A549 (cell line): Measurements from ENCODE around the gene KRT7. TPM values are rescaled to one million over a fixed set of nuclear protein-coding genes. Genes with fewer than 3 reads are reported as not detected.

Source experiments
- ATAC-seq, 2 experiments: fragments of 200-7000 bp in 1 of 2; fragments of >200 bp in 1 of 2; cut with Nextera tagmentation in 1 of 2; cut with Tn5 transposase in 1 of 2; 3 replicates each; pipeline versions ENCODE4 v1.8.0 to v1.9.1; 2018 to 2020; ENCODE audit warnings: mild to moderate bottlenecking in 1 of 2, moderate library complexity in 1 of 2
- CTCF ChIA-PET: fragments of 300-600 bp; sonication (Branson Sonifier 250); formaldehyde crosslinking; extraction: SDS; loops from one replicate; lab custom pipeline; 2021; ENCODE audit warnings: antibody characterized with exemption, inconsistent platforms; lab: Yijun Ruan, JAX
- POLR2A ChIA-PET: fragments of 350-600 bp; formaldehyde crosslinking; extraction: SDS; loops from one replicate; lab custom pipeline; 2021; ENCODE audit warnings: antibody characterized with exemption, inconsistent platforms; lab: Yijun Ruan, JAX
- DNase-seq, 2 experiments: peaks; one replicate each; pipeline versions ENCODE4 v3.0.0 to v3.0.0-alpha.2; 2011 to 2016; ENCODE audit warnings: low read depth in 1 of 2, low spot score in 1 of 2
- FAIRE-seq: peaks from 2 replicates; lab custom pipeline; 2011; peaks lifted over from hg19 to GRCh38; lab: Jason Lieb, UNC
- H3K27ac ChIP-seq, 2 experiments: fragments of >200 bp; sonication (Bioruptor Twin); formaldehyde crosslinking; 3 replicates each; pipeline ENCODE4 v1.5.1; 2016 to 2017
- H3K4me1 ChIP-seq: fragments of >200 bp; sonication (Bioruptor Twin); formaldehyde crosslinking; 3 replicates; pipeline ENCODE4 v1.6.1; 2016
- H3K4me2 ChIP-seq: fragments of >200 bp; sonication (Bioruptor Twin); formaldehyde crosslinking; 3 replicates; pipeline ENCODE4 v1.6.1; 2016
- H3K4me3 ChIP-seq: fragments of >200 bp; sonication (Bioruptor Twin); formaldehyde crosslinking; 3 replicates; pipeline ENCODE4 v1.5.1; 2016
- H3K9me3 ChIP-seq: fragments of >200 bp; sonication (Bioruptor Twin); formaldehyde crosslinking; 3 replicates; pipeline ENCODE4 v1.6.1; 2016
- CBX2 ChIP-seq: fragments of 200-600 bp; sonication (generic); IDR thresholded peaks from 2 replicates; pipeline ENCODE4 v1.6.1; 2016; ENCODE audit warnings: low read depth, mild to moderate bottlenecking, borderline replicate concordance
- CBX8 ChIP-seq: fragments of 200-600 bp; sonication (generic); IDR thresholded peaks from 2 replicates; pipeline ENCODE4 v1.6.1; 2016
- CEBPB ChIP-seq, 2 experiments: fragments of >200 bp in 1 of 2; sonication (Bioruptor Twin) in 1 of 2; formaldehyde crosslinking in 1 of 2; IDR thresholded peaks; 2 replicates each; pipeline ENCODE4 v1.6.1; 2012 to 2016
- CHD2 ChIP-seq: fragments of 150-350 bp; IDR thresholded peaks from 2 replicates; pipeline ENCODE4 v1.6.1; 2014; ENCODE audit warnings: low read length; ENCODE audit not compliant: partially characterized antibody
- E2F6 ChIP-seq: IDR thresholded peaks from 2 replicates; pipeline ENCODE4 v1.6.1; 2012; ENCODE audit warnings: low read depth, borderline replicate concordance
- ELK1 ChIP-seq: fragments of 150-350 bp; IDR thresholded peaks from 2 replicates; pipeline ENCODE4 v1.6.1; 2014; ENCODE audit warnings: low read depth, mild to moderate bottlenecking, low read length
- EP300 ChIP-seq, 2 experiments: fragments of >200 bp; sonication (Bioruptor Twin); formaldehyde crosslinking; IDR thresholded peaks; 2 replicates in 1 of 2; 3 replicates in 1 of 2; pipeline ENCODE4 v1.6.1; 2016 to 2017
- FOSB ChIP-seq: fragments of 250-450 bp; sonication (Bioruptor Pico); IDR thresholded peaks from 2 replicates; pipeline ENCODE4 v1.5.0; 2020; ENCODE audit warnings: mild to moderate bottlenecking, moderate library complexity
- FOSL2 ChIP-seq, 2 experiments: fragments of 450-650 bp in 1 of 2; fragments of >200 bp in 1 of 2; sonication (Bioruptor Twin) in 1 of 2; formaldehyde crosslinking; IDR thresholded peaks; 2 replicates each; pipeline versions ENCODE4 v1.5.0 to v1.6.1; 2016 to 2020; ENCODE audit warnings: mild to moderate bottlenecking in 1 of 2, moderate library complexity in 1 of 2
- GATA3 ChIP-seq: IDR thresholded peaks from 2 replicates; pipeline ENCODE4 v1.6.1; 2012; ENCODE audit warnings: borderline replicate concordance
- HDAC2 ChIP-seq: fragments of 200-600 bp; sonication (generic); IDR thresholded peaks from 2 replicates; pipeline ENCODE4 v1.6.1; 2016
- HEYL ChIP-seq: fragments of 250-450 bp; sonication (Bioruptor Pico); IDR thresholded peaks from 2 replicates; pipeline ENCODE4 v1.8.0; 2021; ENCODE audit warnings: mild to moderate bottlenecking, moderate library complexity
- HMGXB4 ChIP-seq: fragments of 250-450 bp; sonication (Bioruptor Pico); IDR thresholded peaks from 2 replicates; pipeline ENCODE4 v1.5.0; 2021; ENCODE audit warnings: mild to moderate bottlenecking, moderate library complexity, borderline replicate concordance
- HOXA7 ChIP-seq: fragments of 250-450 bp; sonication (Bioruptor Pico); IDR thresholded peaks from 2 replicates; pipeline ENCODE4 v1.5.0; 2020; ENCODE audit warnings: mild to moderate bottlenecking, moderate library complexity
- HOXB5 ChIP-seq: fragments of 250-450 bp; sonication (Bioruptor Pico); IDR thresholded peaks from 2 replicates; pipeline ENCODE4 v1.5.0; 2020; ENCODE audit warnings: mild to moderate bottlenecking, moderate library complexity
- JUN ChIP-seq, 2 experiments: fragments of >200 bp; sonication (Bioruptor Twin); formaldehyde crosslinking; IDR thresholded peaks; 2 replicates in 1 of 2; 3 replicates in 1 of 2; pipeline ENCODE4 v1.6.1; 2016 to 2017
- JUNB ChIP-seq: fragments of >200 bp; sonication (Bioruptor Twin); formaldehyde crosslinking; IDR thresholded peaks from 2 replicates; pipeline ENCODE4 v1.6.1; 2016
- KDM1A ChIP-seq: fragments of 200-600 bp; sonication (generic); IDR thresholded peaks from 2 replicates; pipeline ENCODE4 v1.6.1; 2016; ENCODE audit warnings: low read depth, mild to moderate bottlenecking
- MAFK ChIP-seq: fragments of 450-650 bp; IDR thresholded peaks from 2 replicates; pipeline ENCODE4 v1.6.1; 2014; ENCODE audit not compliant: partially characterized antibody
- MAX ChIP-seq: IDR thresholded peaks from 2 replicates; pipeline ENCODE4 v1.6.1; 2012
- MAZ ChIP-seq: fragments of 150-350 bp; IDR thresholded peaks from 2 replicates; pipeline ENCODE4 v1.6.1; 2014; ENCODE audit warnings: antibody characterized with exemption, low read depth, low read length, borderline replicate concordance
- NR3C1 ChIP-seq: fragments of >200 bp; sonication (Bioruptor Twin); formaldehyde crosslinking; IDR thresholded peaks from 3 replicates; pipeline ENCODE4 v1.6.1; 2017
- PBX3 ChIP-seq: IDR thresholded peaks from 2 replicates; pipeline ENCODE4 v1.6.1; 2012
- PHF8 ChIP-seq: fragments of 200-600 bp; sonication (generic); IDR thresholded peaks from 2 replicates; pipeline ENCODE4 v1.6.1; 2016; ENCODE audit warnings: low read depth, mild to moderate bottlenecking, antibody characterized with exemption, moderate library complexity, borderline replicate concordance
- POLR2A ChIP-seq: IDR thresholded peaks from 2 replicates; pipeline ENCODE4 v1.6.1; 2012; ENCODE audit warnings: mild to moderate bottlenecking, low read length
- RFX5 ChIP-seq: fragments of 450-650 bp; IDR thresholded peaks from 2 replicates; pipeline ENCODE4 v1.7.1; 2014; ENCODE audit warnings: antibody characterized with exemption, mild to moderate bottlenecking, moderate library complexity
- SMC3 ChIP-seq: fragments of >200 bp; sonication (Bioruptor Twin); formaldehyde crosslinking; IDR thresholded peaks from 3 replicates; pipeline ENCODE4 v1.6.1; 2018; ENCODE audit warnings: inconsistent platforms
- TFCP2L1 ChIP-seq: fragments of 250-450 bp; sonication (Bioruptor Pico); IDR thresholded peaks from 2 replicates; pipeline ENCODE4 v1.5.0; 2021; ENCODE audit warnings: mild to moderate bottlenecking
- TP53 ChIP-seq: fragments of 250-450 bp; sonication (Bioruptor Pico); IDR thresholded peaks from 2 replicates; pipeline ENCODE4 v1.5.0; 2021; ENCODE audit warnings: mild to moderate bottlenecking, moderate library complexity
- ZNF302 ChIP-seq: fragments of 250-450 bp; sonication (Bioruptor Pico); IDR thresholded peaks from 2 replicates; pipeline ENCODE4 v1.9.0; 2021; ENCODE audit warnings: inconsistent platforms, mild to moderate bottlenecking, moderate library complexity
- WGBS: methylation state at CpG from one replicate; pipeline ENCODE4 v1.1.6; 2017; ENCODE audit errors: missing lambda C conversion rate; 5-methylcytosine and 5-hydroxymethylcytosine counted together
- polyA plus RNA-seq, 4 experiments: library from polyadenylated mRNA; depleted of rRNA in 3 of 4; stranded (reverse); fragments of >200 nt; fragmentation: RNase III in 1 of 4; extraction: RNeasy Plus Mini Kit Qiagen cat#74134 plus additional on column Dnase treatment in 1 of 4; gene quantifications; 2 replicates in 3 of 4; 3 replicates in 1 of 4; pipeline ENCODE4 v1.2.3, GENCODE V29; 2011 to 2017

KRT7 gene
- polyA plus RNA-seq, 2 of the 4 experiments (the other 2 are of a cell fraction) = 2,623 to 3,055 TPM

- TF ChIP-seq ZNF302 (CRISPR knock-in tag) = no peak
- TF ChIP-seq KDM1A = no peak
- no peak for TF ChIP-seq TFCP2L1 (CRISPR knock-in tag)
- TF ChIP-seq MAFK = peak; percentile 56
- TF ChIP-seq EP300 (IDR thresholded peaks at IDR 0.05) = no peak
- TF ChIP-seq SMC3 = peak; percentile 97
These were observed 19.3 kb upstream of the KRT7 start (continued) for GRCh38 chr12:52213564-52214420.

GRCh38 chr12:52214421-52214802 lies 18.6 kb upstream of the KRT7 start:
- WGBS = 65% methylated on average over 3 of the region's 3 CpGs
- no peak for ATAC-seq
- H3K27ac ChIP-seq = peak overlapping the region; percentile 89 to 96

GRCh38 chr12:52215587-52216031 lies 17.4 kb upstream of the KRT7 start:
- FAIRE-seq = no peak
- Histone ChIP-seq H3K27ac (peak overlapping the region; percentile 89 to 96), H3K4me3 (no peak overlapping the region), H3K4me1 (peaks cover 75% of the 10 kb centered on the region), H3K4me2 (peak overlapping the region; percentile 59), H3K9me3 (no peaks in the 10 kb centered on the region)
- DNase-seq = peak; percentile 85 to 93
- CTCF ChIA-PET = interaction anchor here (1.0 to 14.1 kb wide), 12 partner anchors 8 to 665 kb away, joined by 3 to 175 read pairs (median 16); partner anchors contain the start of gene KRT7
- WGBS = 2% methylated on average over 7 of the region's 7 CpGs
- POLR2A ChIA-PET = interaction anchor here (0.9 to 2.4 kb wide), 7 partner anchors 17 to 658 kb away, joined by 3 to 14 read pairs (median 8); partner anchors contain the start of genes KRT7 and KRT80
- ATAC-seq = peak; percentile 68 to 74
- TF ChIP-seq HEYL (no peak), CHD2 (no peak), TP53 (CRISPR knock-in tag) (no peak), POLR2A (no peak), PHF8 (no peak), FOSB (CRISPR knock-in tag) (no peak), JUNB (peak; percentile 87), E2F6 (peak; percentile 82), HOXB5 (CRISPR knock-in tag) (no peak), RFX5 (no peak), JUN (IDR thresholded peaks at IDR 0.05) (peak in 1 of 2 experiments; percentile 78; a peak in 2 of 5 replicates), MAZ (no peak), FOSL2 (IDR thresholded peaks at IDR 0.05) (peak; percentile 79), FOSL2 (CRISPR knock-in tag; IDR thresholded peaks at IDR 0.05) (peak; percentile 95), NR3C1 (no peak), HDAC2 (no peak), EP300 (IDR thresholded peaks at IDR 0.05) (peak; percentile 70 to 80; a peak in 3 of 5 replicates), CEBPB (IDR thresholded peaks at IDR 0.05) (peak in 1 of 2 experiments; percentile 37; a peak in 1 of 4 replicates), ZNF302 (CRISPR knock-in tag) (no peak), ELK1 (no peak), CBX2 (no peak), HMGXB4 (no peak), CBX8 (no peak), HOXA7 (CRISPR knock-in tag) (no peak), PBX3 (peak; percentile 85), MAFK (peak; percentile 75), MAX (peak; percentile 96), SMC3 (no peak; the same call in 2 of the 3 replicates)

More at GRCh38 chr12:52214421-52214802, 18.6 kb upstream of the KRT7 start:
- no peak for FAIRE-seq
- Histone ChIP-seq H3K4me1 (peaks cover 74% of the 10 kb centered on the region), H3K4me2 (peak overlapping the region; percentile 39; the same call in 1 of the 3 replicates), H3K9me3 (no peaks in the 10 kb centered on the region), H3K4me3 (no peak overlapping the region)
- POLR2A ChIA-PET = interaction anchor here (2.4 kb wide), 1 partner anchor 23 kb away, joined by 14 read pairs; no protein-coding TSS in a partner anchor
- TF ChIP-seq GATA3 (peak; percentile 30; the same call in 1 of the 2 replicates), JUN (IDR thresholded peaks at IDR 0.05) (no peak)
- TF ChIP-seq, all 56 proteins: peak for 1
- DNase-seq = no peak
- CTCF ChIA-PET = interaction anchor here (0.6 to 14.1 kb wide), 16 partner anchors 9 to 1059 kb away, joined by 3 to 175 read pairs (median 13); partner anchors contain the start of gene KRT7
